A172 (cell line): ENCODE results near the gene LCN12. TPM values are rescaled to one million over a fixed set of nuclear protein-coding genes. Genes with fewer than 3 reads are reported as not detected.

Source experiments
- DNase-seq: peaks from one replicate; pipeline ENCODE4 v3.0.0-alpha.2; 2015; ENCODE audit warnings: low spot score
- total RNA-seq: library from RNA; depleted of rRNA; stranded (reverse); fragments of >200 nt; shearing (Covaris generic); gene quantifications from 2 replicates; pipeline ENCODE4 v1.2.3, GENCODE V29; 2014

The LCN12 gene
- total RNA-seq, 1 experiment from 2014 or later: 2.2 TPM

DNA sequence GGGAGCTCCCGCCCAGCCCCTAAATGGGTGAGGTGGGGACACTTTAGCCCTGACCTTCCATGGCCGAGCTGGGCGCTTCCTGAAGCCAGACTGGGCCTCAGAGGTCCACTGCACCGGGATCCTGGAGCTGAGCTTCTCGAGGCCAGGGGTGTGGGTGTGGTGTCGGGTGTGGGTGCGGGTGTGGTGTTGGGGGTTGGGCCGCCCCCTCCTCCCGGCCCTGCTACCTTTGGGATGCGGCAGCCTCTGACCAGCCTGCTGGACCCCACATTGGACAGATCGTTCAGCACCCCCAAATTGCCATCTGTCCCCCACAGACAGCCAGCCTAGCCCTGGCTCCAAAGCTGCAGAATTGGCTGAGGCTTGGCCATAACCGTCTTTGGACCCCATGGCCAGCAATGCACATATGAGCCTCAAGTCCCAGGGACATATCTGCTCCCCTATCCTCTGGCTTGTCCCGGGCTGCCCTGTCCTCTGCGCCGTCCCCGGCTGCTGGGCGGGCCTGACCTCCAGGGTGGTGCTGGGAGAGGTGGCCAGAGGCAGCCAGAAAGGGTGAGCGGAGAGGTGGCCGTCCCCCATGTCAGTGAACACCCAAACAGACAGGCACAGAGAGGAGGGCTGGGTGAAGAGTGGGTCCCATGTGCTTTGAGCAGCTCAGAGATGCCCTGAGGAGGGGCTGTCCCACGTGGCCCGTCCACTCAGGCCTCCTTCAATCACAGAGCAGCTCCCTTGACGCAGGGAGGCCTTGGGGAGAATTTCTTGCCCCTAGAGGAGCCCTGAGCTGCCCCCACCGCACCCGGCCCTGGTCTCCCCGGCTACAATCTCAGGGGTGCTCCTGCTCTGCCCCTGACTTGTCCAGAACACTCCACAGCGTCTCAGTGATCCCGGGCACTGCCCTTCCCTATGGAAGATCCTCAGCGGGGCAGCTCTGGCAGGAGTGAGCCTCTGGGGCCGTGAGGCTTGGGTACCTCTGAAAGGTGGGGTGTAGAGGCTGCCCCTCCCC lies 21.8 kb downstream of the LCN12 start:
- DNase-seq: no peak

DNA sequence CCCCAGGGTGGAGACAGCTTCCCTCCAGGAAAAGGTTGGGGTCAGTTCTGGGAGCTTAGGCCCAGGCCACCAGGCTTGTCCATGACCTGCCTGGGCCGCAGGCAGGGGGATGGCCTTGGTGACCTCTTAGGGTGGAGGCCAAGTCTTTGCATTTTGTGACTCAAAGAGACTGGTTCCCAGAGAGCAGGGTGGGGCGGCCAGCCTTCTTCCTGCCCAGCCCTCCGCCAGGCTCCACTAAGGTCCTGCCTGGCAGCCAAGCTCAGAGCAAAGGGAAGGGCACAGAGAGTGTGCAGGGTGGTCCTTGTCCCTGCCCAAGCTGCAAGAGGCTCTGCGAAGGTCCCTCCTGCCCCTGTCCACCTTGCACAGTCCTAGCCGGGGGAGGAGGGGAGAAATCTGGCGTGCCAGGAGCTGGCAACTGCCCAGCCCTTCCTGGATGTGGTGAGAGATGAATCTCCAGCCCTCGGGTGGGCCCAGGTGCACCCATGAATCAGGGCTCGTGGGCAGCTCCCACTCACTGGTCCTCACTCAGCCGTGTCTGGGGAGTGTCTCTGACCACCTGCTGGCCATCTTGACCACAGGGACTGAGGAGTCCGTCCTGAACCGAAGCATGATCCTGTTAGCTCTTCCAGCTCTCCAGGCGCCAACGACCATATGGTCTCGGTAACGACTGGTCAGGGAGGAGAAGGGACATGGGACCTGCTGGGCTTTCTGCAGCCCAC lies 22.9 kb downstream of the LCN12 start:
- DNase-seq: peak; percentile 79

DNA sequence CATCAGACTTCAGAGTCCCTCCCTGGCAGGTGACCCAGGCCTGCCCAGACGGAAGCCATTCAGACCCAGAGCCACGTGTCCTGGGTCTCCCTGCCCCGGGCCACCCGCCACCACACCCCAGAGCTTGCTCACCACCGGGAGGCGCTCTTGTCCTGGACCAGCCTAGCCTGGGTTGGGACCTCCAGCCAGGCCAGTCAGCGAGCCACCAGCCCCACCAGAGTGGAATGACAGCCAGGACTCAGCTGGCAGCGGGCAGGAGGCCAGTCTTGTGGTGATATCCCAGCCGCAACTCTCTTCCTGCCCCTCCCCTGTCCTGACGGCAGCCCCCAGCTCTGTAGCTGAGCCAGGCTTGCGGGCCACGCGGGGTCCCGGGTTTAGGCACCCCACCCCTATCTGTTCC lies 23.6 kb downstream of the LCN12 start:
- peak; percentile 91 for DNase-seq

DNA sequence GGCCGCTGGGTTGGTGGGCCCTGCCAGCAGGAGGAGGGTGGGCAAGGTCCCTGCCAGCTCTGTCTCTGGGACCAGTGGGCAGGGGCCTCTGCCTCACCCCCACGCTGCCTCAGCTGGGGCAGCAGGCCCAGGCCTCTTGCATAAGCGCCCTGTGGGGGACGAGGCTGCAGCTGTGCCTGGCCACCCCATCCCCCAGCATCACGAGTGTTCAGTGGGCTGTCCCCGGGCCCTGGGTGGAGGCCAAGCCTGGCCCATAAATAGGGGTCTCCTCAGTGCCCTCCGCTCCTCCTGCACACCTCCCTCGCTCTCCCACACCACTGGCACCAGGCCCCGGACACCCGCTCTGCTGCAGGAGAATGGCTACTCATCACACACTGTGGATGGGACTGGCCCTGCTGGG lies 25.1 kb downstream of the LCN12 start, which contains the start of gene PTGDS:
PTGDS (plus strand) TSS at position 282 of the 400 bp plus-strand sequence; CDS start at position 357, 75 bp downstream.
- DNase-seq: no peak

DNA sequence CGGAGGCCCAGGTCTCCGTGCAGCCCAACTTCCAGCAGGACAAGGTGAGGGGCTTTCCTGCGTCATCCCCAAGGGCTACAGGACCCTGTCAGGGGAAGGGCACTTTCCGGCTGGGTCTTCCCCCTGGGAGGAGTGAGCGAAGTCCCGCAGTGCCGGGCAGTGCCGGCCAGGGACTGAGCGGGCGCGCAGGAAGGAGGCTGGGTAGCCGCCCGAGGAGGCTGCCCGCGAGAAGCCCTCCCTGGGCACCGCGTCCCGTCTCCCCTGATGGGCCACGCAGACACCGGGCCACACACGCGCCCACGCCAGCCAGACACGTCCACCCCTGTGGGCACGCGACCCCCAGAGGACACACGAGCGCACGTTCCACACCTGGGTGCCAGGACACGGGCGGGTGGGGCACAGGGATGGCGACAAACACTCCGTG lies 25.6 kb downstream of the LCN12 start:
- no peak for DNase-seq

DNA sequence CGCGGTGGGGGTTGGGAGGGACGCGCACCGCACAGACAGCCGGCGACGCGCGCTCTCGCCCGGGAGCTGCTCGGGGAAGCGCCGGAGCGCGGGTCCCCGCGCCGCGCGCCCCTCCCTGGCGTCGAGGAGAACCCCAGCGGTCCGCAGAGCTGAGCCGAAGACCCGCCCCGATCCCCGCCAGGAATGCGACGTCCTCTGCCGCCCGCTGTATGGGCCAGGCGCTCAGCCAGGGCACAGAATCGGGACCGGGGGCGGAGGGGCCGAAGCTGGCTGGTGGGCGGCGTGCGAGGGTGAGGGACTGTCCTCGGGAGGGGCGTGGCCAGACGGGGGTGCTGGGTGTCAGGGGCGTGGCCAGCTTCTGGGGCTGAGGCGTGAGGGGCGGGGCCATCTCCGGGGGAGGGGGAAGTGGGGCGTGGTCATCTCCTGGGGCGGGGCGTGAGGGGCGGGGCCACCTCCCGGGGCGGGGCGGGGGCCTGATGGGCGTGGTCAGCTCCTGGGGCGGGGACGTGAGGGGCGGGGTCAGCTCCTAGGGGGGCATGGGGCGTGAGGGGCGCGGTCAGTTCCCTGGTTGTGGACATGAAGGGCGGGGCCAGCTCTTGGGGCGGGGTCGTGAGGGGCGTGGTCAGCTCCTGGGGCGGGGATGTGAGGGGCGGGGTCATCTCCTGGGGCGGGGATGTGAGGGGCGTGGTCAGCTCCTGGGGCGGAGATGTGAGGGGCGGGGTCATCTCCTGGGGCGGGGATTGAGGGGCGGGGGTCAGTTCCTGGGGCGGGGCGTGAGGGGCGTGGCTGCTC lies 26.2 kb downstream of the LCN12 start:
- no peak for DNase-seq

DNA sequence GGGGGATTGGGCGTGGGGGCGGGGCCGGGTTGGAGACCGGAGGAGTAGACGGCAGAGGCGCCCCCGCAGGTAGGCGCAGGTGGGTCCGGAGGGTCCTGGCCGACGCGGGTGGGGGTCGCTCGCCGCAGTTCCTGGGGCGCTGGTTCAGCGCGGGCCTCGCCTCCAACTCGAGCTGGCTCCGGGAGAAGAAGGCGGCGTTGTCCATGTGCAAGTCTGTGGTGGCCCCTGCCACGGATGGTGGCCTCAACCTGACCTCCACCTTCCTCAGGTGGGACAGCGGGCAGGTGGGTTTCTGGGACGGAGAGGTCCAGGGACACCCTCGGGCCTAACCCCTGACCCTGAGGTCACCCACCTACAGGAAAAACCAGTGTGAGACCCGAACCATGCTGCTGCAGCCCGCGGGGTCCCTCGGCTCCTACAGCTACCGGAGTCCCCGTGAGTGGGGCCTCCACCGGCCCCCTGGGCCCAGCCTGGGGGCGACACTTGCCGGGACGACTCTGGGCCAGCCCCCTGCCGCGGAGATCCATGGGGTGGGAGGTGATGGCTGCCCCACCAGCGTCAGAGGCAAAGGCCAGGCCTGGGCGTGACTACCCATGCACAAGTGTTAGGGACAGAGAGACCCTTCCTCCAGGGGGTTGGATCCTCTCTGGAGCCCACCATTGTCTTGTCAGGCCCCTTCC lies 26.9 kb downstream of the LCN12 start:
- no peak for DNase-seq

DNA sequence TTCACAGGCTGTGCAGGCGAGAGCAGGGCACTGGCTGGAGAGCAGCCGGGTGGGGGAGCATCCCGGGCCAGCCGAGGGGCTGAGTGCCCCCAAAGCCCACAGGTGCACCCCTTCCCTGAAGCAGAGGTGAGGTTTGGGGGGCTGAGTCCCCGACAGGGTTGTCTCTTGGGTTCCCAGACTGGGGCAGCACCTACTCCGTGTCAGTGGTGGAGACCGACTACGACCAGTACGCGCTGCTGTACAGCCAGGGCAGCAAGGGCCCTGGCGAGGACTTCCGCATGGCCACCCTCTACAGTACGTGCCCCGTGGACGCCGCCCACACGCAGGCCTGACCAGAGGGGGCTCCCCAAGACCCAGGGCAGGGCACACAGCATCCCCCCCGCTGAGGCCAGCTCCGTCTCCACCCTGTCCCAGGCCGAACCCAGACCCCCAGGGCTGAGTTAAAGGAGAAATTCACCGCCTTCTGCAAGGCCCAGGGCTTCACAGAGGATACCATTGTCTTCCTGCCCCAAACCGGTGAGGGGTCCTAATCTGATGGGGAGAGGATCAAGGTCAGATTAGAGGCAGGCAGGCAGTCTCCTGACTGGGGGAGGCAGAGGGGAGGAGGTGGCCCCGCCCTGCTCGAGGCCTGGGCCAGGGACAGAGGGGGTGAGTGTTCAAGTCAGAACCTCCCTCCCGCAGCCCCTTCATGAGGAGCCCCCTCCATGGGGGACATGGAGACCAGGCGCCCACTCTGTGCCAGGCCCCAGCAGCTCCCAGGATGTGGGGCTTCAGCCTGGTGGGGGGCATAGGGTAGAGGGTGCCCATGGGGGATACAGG lies 27.9 kb downstream of the LCN12 start:
- no peak for DNase-seq

DNA sequence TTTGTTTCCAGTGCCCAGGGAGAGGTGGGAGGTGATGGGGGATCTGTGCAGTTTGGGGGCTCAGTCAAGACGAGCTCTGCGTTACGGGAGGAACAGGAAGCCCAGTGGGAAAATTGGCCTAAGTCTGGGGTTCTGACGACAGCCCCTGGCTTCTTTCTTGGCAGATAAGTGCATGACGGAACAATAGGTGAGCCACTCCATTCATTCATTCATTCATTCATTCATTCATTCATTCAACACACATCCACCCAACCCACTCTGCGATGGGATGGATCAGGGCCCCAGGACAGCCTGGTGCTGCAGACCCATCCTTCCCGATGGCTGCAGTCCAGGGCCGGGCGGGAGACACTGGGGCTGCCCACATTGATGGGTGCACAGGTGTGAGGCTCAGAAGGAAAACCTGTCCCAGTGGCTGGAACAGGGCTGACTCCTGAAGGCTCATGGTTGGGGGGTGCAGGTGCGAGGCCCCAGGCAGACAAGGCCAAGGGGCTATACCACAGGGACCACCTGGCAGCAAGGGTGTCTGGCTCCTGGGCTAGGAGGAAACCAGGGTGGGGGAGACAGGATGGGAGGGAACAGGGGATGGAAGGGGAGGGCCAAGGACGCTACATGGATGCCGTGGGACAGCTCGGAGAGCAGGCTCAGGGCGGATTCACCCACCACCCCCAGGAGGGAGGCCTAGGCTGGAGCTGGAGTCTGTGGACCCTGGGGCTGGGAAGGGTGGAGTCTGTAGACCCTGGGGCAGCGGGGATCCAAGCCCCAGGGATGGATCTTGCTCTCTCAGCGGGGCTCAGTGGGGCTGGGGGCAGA lies 28.8 kb downstream of the LCN12 start:
- DNase-seq: no peak

DNA sequence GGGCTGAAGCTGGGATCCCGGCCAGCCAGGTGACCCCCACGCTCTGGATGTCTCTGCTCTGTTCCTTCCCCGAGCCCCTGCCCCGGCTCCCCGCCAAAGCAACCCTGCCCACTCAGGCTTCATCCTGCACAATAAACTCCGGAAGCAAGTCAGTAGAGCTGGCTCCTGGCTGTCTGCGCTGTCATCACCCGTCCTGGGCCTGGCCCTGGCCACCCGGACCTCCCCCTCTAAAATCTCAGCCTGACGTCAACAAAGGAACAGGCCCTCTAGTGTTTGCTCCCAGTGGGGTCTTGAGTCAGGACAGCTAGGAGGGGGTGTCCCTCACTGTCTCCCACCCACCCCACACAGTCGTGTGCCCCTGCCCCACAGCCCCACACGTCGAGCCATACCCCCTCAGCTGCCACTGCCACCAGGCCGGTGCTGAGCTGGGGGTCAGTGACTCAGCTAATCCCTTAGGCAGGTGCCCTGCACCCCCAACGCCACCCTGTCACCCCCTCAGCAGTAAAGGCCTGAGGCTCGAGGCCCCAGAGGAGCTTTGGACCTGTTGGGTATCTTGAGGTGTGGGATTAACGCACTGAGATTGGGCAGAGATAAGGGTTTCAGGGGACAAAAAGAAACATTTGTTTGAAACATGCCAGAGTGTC lies 29.6 kb downstream of the LCN12 start:
- DNase-seq: peak; percentile 70

DNA sequence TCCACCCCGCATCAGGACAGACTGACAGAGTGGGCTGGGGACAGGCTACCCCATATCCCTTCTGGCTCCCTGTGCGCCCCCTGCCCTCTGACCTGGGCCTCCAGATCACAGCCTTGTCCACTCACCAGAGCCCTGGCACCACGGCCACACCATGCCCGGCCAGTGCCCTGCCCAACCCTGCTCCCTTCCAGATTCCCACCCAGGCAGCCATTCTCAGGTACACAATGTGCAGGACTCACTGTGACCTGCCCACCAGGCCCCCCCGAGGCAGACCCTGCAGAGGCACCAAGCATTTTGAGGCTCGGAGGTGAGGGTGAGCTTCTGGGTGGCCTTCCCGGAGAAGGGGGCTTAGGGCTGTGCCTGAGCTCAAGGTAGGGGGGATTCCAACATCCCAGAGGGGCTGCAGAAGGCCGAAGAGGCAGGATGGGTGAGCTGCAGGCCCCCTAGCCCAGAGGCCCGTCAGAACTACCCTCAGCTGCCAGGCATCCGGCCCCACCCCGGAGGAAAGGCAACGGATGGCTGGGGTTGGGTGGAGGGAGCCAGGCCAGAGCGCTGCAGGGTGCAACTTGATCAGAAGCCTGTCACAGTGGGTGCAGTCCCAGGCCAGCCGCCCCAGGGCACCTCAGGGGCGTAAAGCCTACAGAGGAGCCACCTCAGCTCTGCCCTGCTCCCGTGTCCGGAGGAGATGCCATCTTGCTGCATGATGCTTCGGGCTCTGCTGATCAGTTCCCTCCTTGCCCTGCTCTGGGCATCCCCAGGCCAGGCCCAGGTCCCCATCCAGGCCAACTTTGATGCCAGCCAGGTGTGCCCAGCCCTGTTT lies 30.4 kb downstream of the LCN12 start, which contains the start of gene LCNL1:
LCNL1 (plus strand) TSS at position 762 of the 820 bp plus-strand sequence. CDS start 594 bp downstream, outside the sequence.
- no peak for DNase-seq

DNA sequence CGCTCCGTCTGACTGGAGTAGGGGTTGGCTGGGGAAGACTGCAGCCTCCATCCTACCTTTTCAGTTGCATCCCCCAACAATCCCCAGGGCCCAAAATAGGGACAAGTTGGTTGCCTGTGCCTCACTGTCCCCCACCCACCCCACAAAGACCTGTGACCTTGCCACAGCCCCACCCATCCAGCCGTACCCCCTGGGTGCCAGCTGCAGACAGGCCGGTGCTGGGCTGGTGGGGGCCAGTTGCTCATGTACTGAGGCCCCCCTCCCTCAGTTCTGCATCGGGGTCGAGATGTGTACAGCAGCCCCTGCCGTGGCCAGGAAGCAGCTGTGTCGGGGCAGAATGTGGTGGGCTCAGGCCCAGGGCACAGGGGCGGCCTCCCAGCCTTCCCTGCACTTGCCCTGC lies 31.1 kb downstream of the LCN12 start:
- DNase-seq: no peak

DNA sequence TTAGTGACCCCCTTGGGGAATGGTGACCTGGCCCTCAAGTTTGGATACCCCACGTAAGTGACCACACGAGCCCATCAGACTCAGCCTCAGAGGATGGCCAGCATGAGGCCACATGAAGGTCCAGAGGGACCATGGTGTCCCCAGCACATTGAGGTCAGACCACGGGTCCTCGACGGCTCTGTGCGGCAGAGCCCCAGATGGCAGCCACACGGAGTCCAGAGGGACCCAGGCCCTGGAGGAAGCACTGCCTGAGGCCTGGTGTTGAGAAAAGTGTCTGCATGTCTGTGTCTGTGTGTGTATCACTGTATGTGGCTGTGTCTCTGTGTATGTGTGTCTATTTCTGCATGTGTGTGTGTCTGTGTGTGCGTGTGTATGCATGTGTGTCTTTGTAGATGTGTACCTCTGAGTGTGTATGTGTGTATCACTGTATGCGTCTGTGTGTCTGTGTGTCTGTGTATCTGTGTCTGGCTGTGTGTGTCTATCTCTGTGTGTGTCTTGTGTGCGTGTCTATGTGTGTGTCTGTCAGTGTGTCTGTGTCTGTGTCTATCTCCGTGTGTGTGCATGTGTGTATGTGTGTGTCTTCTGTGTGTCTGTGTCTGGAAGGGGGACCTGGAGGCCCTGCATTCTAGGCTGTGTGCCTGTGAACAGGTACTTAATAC lies 31.7 kb downstream of the LCN12 start:
- DNase-seq: no peak

DNA sequence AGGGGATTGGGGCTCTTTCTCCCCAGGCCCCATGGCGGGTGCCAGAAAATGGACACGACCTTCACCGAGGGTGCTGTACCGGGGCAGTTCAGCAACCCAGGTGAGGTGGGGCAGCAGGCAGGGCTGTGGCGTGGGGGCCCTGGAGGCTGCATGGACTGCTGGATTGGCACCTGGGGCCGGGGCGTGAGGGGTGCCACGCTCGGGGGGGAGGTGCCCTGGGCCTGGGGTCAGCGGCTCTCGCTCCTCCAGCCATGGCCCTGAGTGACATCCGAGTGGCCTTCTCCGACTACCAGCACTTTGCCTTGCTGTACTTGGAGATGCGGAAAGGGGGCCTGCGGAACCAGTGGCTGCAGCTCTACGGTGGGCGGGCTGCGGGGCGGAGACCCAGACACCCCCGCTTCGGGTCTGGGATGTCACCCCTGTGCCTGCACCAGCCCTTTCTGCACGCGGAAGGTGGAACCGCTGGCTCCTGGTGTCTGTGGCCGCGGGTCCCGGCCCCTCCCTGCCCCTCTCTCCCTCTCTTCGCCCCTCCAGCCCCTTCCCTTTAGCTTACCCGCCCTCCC lies 32.5 kb downstream of the LCN12 start:
- no peak for DNase-seq

DNA sequence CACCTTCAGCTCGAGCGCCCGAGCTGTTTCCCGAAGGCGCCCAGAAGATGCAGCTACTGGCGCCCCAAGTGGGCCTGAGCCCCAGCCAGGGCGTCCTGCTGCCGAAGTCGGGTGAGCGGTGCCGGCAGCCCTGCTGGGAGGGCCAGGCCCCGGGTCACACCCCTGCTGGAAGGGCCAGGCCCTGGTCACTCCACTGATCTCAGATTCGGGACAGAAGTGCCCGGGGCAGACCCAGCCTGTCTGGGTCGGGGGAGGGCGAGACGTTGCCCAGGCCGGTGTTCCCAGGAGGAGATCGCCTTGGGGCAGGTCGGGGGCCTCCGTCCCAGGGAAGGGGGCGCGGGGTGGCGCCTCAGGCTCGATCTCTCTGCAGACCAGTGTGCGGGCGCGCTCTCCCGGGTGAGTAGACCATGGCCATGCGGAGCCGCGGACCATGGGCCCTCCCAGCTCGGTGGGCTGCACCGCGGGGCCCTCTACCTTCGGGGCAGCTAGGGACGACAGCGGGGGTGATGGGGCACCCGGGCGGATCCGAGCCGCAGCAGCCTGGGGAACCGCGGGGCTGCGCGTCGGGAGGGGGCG lies 33.0 kb downstream of the LCN12 start:
- no peak for DNase-seq

DNA sequence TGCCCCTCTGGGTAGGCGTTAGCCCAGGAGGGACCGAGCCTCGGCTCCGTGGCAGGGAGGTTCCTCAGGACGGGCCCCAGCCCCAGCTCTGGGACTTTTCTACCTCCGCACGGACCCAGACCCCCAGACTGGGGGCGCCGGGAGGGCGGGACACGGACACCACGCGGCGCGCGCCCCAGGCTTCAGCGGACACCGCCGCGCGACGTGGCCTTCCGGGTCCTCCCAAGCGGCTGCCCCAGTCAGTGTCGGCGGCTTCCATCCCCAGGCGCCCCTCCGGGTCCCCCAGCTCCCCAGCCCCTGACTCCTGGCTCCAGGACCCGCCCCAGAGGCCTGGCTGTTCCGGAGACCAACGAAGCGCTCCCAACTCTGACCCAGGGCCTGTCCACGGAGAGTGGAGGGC lies 33.8 kb downstream of the LCN12 start:
- DNase-seq: no peak

DNA sequence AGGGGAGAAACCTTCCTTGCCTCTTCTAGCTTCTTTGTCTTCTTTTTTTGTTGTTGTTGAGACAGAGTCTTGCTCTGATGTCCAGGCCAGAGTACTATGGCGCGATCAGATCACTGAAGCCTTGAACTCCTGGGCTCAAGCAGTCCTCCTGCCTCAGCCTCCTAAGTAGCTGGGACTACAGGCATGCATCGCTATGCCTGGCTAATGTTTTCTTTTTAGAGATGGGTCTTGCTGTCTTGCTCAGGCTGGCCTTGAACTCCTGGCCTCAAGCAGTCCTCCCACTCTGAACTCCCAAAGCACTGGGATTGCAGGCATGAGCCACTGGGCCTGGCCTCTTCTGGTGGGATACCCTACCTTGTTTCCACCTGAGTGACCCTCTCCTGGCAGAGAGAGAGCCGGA lies 36.8 kb downstream of the LCN12 start:
- DNase-seq: no peak
